SK-N-MC (cell line): ENCODE measurements around the gene CD200R1L.

ENCODE experiments used
- EZH2 ChIP-seq: fragments of 200-600 bp; sonication (generic); IDR thresholded peaks from one replicate; pipeline ENCODE4 v1.6.1; 2017; ENCODE audit warnings: antibody characterized with exemption
- POLR2AphosphoS5 ChIP-seq: IDR thresholded peaks from 2 replicates; pipeline ENCODE4 v1.6.1; 2012; ENCODE audit warnings: mild to moderate bottlenecking, low read depth, low read length, borderline replicate concordance

DNA sequence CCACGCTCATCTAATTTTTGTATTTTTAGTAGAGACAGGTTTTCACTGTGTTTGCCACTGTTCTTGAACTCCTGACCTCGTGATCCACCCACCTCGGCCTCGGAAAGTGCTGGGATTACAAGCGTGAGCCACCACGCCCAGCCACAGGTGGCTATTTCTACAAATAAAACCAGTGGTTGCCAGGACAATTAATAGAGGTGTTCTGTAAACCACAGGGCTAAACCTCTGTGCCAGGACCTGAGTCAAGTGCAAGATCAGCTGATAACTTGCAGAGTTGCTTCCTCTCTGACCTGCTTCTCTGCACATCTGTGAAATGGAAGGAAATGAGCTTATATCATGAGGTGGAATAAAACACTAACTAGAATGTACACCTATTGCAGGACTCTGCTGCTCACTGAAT, 72.8 kb downstream of the CD200R1L start:
- TF ChIP-seq POLR2AphosphoS5 (no peak), EZH2 (no peak)
